ENCODE results near the gene ZMIZ1.

- TF ChIP-seq CTCF (IDR thresholded peaks at IDR 0.05) (no peak), POLR2A (IDR thresholded peaks at IDR 0.05) (no peak), EP300 (IDR thresholded peaks at IDR 0.05) (no peak), POLR2AphosphoS5 (IDR thresholded peaks at IDR 0.05) (no peak)
These were observed 146.8 kb downstream of the ZMIZ1 start for GRCh38 chr10:79215531-79215930.

Measured in suprapubic skin (tissue), 4 donors.